Activated T-helper 2 cell treated with anti-CD3 and anti-CD28 coated beads, Interferon-gamma antibody, Interleukin-2, Interleukin-4, amounts not matched to agents 10 μg/mL and 5 μg/mL and 100 μg/mL, durations not matched to agents 14 hours and 24 hours and 36 hours (primary cell): Measurements from ENCODE around the gene MSH3. TPM values are rescaled to one million over a fixed set of nuclear protein-coding genes. Genes with fewer than 3 reads are reported as not detected.

Experiments used
- DNase-seq: peaks from one replicate; pipeline ENCODE4 v3.0.0; 2021; ENCODE audit warnings: low spot score
- H3K27ac Mint-ChIP-seq: one replicate; pipeline ENCODE4 v1.8.0; 2021; ENCODE audit warnings: mixed read lengths
- H3K27me3 Mint-ChIP-seq: one replicate; pipeline ENCODE4 v1.8.0; 2021; ENCODE audit warnings: low read depth, mixed read lengths
- H3K36me3 Mint-ChIP-seq: one replicate; pipeline ENCODE4 v1.8.0; 2021; ENCODE audit warnings: low read depth, mixed read lengths
- H3K4me1 Mint-ChIP-seq: one replicate; pipeline ENCODE4 v1.8.0; 2021; ENCODE audit warnings: low read depth, mixed read lengths
- H3K4me3 Mint-ChIP-seq: one replicate; pipeline ENCODE4 v1.8.0; 2021; ENCODE audit warnings: low read depth, mild to moderate bottlenecking, moderate library complexity, mixed read lengths
- H3K9me3 Mint-ChIP-seq: one replicate; pipeline ENCODE4 v1.8.0; 2021; ENCODE audit warnings: mixed read lengths
- intact Hi-C: fragments of 100-400 bp; cut with micrococcal nuclease; formaldehyde crosslinking; loops from one replicate; pipeline ENCODE4 v1.15.1; 2023
- total RNA-seq: library from RNA; stranded (reverse); gene quantifications from 2 replicates; pipeline ENCODE4 v1.2.3, GENCODE V29; 2022

Gene MSH3
- total RNA-seq, result 20.6 and 21.2 TPM in 2 replicates

DNA sequence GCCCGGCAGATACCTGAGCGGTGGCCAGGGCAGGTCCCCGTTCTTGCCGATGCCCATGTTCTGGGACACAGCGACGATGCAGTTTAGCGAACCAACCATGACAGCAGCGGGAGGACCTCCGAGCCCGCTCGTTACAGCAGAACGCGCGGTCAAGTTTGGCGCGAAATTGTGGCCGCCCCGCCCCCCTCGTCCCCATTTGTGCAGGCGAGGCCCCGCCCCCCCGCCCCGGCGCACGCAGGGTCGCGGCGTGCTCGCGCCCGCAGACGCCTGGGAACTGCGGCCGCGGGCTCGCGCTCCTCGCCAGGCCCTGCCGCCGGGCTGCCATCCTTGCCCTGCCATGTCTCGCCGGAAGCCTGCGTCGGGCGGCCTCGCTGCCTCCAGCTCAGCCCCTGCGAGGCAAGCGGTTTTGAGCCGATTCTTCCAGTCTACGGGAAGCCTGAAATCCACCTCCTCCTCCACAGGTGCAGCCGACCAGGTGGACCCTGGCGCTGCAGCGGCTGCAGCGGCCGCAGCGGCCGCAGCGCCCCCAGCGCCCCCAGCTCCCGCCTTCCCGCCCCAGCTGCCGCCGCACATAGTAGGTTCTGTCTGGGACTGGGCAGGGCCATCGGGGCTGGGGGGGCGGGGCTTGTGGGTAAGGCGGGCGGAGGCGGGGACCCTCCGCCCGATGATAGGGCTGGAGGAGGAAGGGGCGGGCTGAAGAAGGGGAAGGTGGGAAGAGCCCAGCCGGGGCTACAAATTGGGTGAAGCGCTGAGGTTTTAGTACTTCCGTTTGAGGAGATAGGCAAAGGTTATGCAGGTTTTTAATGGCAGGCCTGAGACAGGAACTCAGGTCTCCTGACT is at the start of gene MSH3, which contains the start of gene DHFR:
Gene MSH3, plus strand, starts transcription at position 262 of the 840 bp plus-strand sequence. Its CDS starts 76 bp downstream, at position 338.
Gene DHFR, minus strand, starts transcription at position 593 of the 840 bp plus-strand sequence. Its CDS starts 494 bp downstream, at position 99.
- peak; percentile 85 for DNase-seq
- Mint-ChIP-seq H3K36me3 (peaks cover 43% of the 10 kb centered on the region), H3K4me1 (peaks cover 20% of the 10 kb centered on the region), H3K9me3 (no peaks in the 10 kb centered on the region), H3K4me3 (peak within 1 kb of the TSS; percentile 88), H3K27me3 (no peaks in the 10 kb centered on the region), H3K27ac (peak within 1 kb of the TSS; percentile 96)
- intact Hi-C loops, result loop anchor here (1.0 to 10.0 kb wide), 4 partner anchors 172 to 1420 kb away; partner anchors contain the start of genes JMY and ZCCHC9

DNA sequence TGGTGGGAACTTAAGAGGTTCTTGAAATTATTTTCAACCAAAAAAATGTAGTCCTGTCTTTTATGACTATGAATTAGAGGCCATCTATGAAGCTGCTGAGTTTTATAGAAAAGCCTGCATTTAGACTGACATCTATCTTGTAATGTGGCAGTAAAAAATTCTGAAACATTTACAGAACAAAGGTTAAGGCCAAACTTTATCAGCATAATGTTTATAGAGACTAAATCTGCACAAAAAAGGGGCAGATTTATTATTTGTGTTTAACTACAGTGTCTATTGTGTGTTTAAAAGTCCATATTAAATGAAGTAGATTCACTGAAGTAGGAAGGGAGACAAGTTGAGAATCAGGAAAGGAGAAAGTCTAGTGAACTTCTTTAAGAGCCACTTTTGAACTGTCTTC is 47.1 kb upstream of the MSH3 start:
- H3K27me3 Mint-ChIP-seq, result no peaks in the 10 kb centered on the region
- H3K9me3 Mint-ChIP-seq, result peaks cover 10% of the 10 kb centered on the region
- H3K36me3 Mint-ChIP-seq, result peaks cover 3% of the 10 kb centered on the region
- no peak overlapping the region for H3K4me3 Mint-ChIP-seq
- no peak overlapping the region for H3K27ac Mint-ChIP-seq
- peaks cover 3% of the 10 kb centered on the region for H3K4me1 Mint-ChIP-seq
- intact Hi-C loops, result no loop called here
- DNase-seq, result no peak

DNA sequence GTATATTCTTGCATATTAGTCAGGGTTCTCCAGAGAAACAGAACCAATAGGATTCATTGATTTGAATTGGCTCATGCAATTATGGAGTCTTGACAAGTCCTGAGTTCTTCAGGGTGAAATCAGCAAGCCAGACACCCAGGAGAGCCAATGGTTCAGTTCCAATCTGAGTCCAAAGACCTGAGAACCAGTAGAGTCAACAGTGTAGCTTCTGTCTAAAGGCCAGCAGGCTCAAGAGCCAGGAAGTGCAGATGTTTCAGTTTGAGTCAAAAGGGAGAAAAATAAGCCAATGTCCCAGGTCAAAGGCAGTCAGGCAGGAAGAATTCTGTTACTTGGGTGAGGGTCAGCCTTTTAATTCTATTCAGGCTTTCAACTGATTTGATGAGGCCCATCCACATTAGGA is 46.6 kb upstream of the MSH3 start:
- Mint-ChIP-seq H3K4me3 (no peak overlapping the region), H3K4me1 (peaks cover 3% of the 10 kb centered on the region), H3K27ac (no peak overlapping the region), H3K27me3 (no peaks in the 10 kb centered on the region), H3K36me3 (peaks cover 3% of the 10 kb centered on the region), H3K9me3 (peaks cover 10% of the 10 kb centered on the region)
- no peak for DNase-seq
- intact Hi-C loops, result no loop called here

DNA sequence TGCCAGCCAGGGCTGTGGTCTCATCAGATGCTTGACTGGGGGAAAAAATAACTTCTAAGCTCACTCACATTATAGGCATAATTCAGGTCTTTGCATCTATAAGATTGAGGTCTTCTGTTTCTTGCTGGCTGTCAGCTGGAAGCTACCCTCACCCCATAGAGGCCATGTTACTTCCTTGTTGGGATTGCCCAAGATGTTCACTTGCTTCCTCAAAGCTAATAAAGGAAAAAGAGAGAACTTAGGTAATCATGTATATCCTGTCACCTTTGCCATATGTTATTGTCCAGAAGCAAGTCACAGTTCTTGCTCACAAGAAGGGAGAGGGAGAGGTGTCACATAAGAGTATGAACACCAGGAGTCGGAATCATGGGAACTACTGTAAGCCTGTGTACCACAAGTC is 45.7 kb upstream of the MSH3 start:
- H3K27me3 Mint-ChIP-seq, result no peaks in the 10 kb centered on the region
- H3K27ac Mint-ChIP-seq, result no peak overlapping the region
- H3K4me1 Mint-ChIP-seq, result peaks cover 3% of the 10 kb centered on the region
- peaks cover 10% of the 10 kb centered on the region for H3K9me3 Mint-ChIP-seq
- H3K36me3 Mint-ChIP-seq, result peaks cover 3% of the 10 kb centered on the region
- H3K4me3 Mint-ChIP-seq, result no peak overlapping the region
- intact Hi-C loops, result no loop called here
- DNase-seq, result no peak

DNA sequence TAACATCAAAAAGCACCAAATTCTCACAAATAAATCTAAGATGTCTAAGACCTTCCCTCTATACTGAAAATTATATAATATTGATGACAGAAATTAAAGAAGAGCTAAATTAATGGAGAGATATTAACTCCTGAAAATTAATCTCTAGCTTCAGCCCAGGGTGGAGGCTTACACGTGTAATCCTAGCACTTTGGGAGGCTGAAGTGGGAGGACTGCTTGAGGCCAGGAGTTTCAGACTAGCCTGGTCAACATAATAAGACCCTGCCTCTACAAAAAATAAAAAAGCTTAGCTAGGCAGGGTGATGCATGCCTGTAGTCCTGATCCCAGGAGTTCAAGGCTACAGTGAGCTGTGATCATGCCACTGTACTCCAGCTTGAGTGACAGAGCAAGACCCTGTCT is 44.8 kb upstream of the MSH3 start:
- Mint-ChIP-seq H3K9me3 (peaks cover 10% of the 10 kb centered on the region), H3K27ac (no peak overlapping the region), H3K4me3 (no peak overlapping the region), H3K36me3 (peaks cover 3% of the 10 kb centered on the region), H3K27me3 (no peaks in the 10 kb centered on the region), H3K4me1 (peaks cover 3% of the 10 kb centered on the region)
- no peak for DNase-seq
- intact Hi-C loops, result no loop called here

DNA sequence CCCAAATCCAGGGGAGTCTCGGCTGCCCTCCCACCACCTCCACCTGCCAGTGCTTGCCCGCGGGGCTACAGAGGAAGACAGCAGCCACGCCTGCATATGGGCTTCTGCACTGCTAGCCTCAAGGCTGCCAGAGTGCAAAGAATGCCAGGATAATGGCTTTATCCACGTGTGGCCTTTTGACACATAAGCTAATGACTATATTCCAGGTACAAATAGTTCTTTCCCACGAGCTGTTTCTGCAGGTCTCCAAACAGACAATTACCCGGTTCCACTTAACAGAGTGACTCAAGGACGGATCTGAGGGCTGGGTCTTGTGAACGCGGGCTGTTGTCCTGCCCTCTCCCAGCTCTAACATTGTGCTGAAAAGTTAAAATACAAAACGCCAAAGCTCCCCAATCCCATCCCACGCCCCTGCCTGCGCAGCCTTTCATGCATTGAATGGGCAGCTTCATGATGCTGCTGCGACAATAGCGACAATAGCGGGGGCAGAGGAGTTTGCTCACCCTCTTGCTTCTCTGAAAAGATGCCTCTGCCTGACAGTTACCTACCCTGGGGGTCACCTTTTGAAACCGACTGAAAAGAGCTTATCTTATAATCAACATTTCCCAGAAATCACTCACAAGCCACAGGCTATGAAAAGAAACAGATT is 39.1 kb upstream of the MSH3 start:
- H3K27me3 Mint-ChIP-seq, result no peaks in the 10 kb centered on the region
- peaks cover 4% of the 10 kb centered on the region for H3K36me3 Mint-ChIP-seq
- DNase-seq, result no peak
- H3K4me1 Mint-ChIP-seq, result peaks cover 6% of the 10 kb centered on the region
- no peaks in the 10 kb centered on the region for H3K9me3 Mint-ChIP-seq
- H3K27ac Mint-ChIP-seq, result no peak overlapping the region
- no peak overlapping the region for H3K4me3 Mint-ChIP-seq
- intact Hi-C loops, result no loop called here

DNA sequence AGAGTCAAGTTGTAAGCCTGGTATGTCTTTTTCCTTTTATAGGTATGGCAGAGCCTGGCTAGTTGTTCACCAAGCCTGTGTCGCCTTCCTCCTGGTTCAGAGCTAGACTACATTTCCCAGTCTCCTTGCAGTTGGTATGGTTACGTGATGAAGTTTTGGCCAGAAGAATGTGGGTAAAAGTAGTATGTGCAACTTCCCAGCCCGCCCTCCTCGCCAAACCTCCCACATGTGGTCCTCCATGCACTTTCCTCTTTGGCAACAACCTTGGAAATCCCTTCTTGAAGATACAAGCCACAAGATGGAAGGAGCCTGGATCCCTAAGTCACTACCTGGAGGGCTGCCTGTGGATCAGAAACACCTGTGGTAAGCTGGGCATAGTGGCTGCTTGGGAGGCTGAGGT is 36.0 kb upstream of the MSH3 start:
- H3K27me3 Mint-ChIP-seq, result no peaks in the 10 kb centered on the region
- H3K4me1 Mint-ChIP-seq, result peaks cover 6% of the 10 kb centered on the region
- peaks cover 16% of the 10 kb centered on the region for H3K36me3 Mint-ChIP-seq
- H3K9me3 Mint-ChIP-seq, result no peaks in the 10 kb centered on the region
- intact Hi-C loops, result no loop called here
- H3K4me3 Mint-ChIP-seq, result no peak overlapping the region
- no peak overlapping the region for H3K27ac Mint-ChIP-seq
- no peak for DNase-seq

DNA sequence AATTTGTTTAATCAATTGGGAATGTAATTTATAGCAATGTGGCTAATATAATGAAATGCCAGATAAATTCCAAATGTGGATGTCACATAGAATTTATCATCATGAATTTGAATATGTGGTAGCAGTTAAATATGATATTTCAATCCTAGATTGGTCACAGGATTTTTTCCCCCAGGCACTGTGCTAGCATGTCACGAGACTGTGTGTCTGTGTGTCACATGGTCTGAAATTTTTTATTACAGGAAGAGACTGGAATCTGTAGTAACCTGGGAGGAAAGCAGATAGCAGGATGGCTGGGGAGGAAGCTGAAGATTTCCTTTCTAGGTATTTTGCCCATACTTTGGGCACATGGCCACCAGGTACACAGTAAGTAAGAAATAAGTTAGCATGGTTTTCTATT is 35.4 kb upstream of the MSH3 start:
- Mint-ChIP-seq H3K9me3 (no peaks in the 10 kb centered on the region), H3K27me3 (no peaks in the 10 kb centered on the region), H3K4me1 (peaks cover 6% of the 10 kb centered on the region), H3K36me3 (peaks cover 16% of the 10 kb centered on the region), H3K4me3 (no peak overlapping the region), H3K27ac (no peak overlapping the region)
- intact Hi-C loops, result no loop called here
- no peak for DNase-seq

DNA sequence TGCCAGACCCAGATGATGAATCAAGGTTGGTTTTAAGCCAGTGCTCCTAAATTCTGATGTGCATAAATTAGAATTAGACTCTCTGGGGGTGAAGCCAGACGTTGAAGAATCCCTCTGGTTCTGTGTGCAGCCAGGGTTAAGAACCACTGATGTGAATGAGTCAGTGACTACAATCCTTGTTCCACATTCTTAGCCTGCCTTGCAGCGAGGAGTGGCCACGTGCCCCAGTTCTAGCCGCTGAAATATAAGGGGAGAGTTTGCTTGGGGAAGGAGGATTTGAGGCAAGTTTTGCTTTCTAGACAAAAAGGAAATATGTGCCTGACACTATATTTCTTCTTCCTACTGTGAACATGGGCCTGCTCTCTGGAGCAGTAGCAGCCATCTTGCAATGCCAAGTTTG is 34.2 kb upstream of the MSH3 start:
- H3K9me3 Mint-ChIP-seq, result no peaks in the 10 kb centered on the region
- H3K4me3 Mint-ChIP-seq, result no peak overlapping the region
- H3K4me1 Mint-ChIP-seq, result peaks cover 6% of the 10 kb centered on the region
- H3K27ac Mint-ChIP-seq, result no peak overlapping the region
- no peaks in the 10 kb centered on the region for H3K27me3 Mint-ChIP-seq
- DNase-seq, result no peak
- H3K36me3 Mint-ChIP-seq, result peaks cover 16% of the 10 kb centered on the region
- intact Hi-C loops, result no loop called here

DNA sequence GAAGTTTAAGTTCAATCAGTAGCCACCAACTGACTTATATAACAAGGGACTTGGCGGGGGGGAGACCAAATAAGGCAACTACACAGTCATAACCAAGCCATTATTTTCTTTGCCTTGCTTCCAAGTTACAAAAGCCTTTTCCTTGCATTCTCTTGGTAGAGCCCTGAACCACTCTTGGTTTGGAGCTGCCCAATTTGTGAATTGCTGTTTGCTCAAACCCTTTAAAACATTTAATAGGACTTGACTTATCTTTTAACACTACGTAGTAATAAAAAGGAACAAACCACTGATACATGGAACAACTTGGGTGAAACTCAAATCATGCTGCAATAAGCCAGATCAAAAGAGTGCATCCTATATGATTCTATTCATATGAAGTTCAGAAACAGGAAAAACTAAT is 31.7 kb upstream of the MSH3 start:
- H3K4me3 Mint-ChIP-seq, result no peak overlapping the region
- intact Hi-C loops, result no loop called here
- no peaks in the 10 kb centered on the region for H3K27me3 Mint-ChIP-seq
- no peak for DNase-seq
- H3K9me3 Mint-ChIP-seq, result no peaks in the 10 kb centered on the region
- no peak overlapping the region for H3K27ac Mint-ChIP-seq
- no peaks in the 10 kb centered on the region for H3K4me1 Mint-ChIP-seq
- peaks cover 16% of the 10 kb centered on the region for H3K36me3 Mint-ChIP-seq

DNA sequence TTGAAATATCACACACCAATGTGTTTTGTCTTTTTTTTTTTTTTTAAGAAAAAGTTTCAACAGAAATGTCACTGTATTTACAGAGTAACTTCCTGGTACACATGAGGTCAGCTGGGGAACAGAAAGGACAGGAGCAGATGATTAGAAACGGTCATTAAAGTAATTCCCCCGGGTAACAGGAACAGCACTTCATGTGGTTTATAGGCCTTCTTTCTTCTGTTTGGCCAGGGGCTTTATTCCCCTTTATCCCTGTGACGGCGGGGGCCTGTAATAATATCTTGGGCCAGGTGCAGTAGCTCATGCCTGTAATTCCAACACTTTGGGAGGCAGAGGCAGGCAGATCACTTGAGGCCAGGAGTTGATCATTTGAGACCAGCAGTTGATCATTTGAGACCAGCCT is 30.5 kb upstream of the MSH3 start:
- H3K4me3 Mint-ChIP-seq, result no peak overlapping the region
- no peaks in the 10 kb centered on the region for H3K27me3 Mint-ChIP-seq
- H3K36me3 Mint-ChIP-seq, result peaks cover 16% of the 10 kb centered on the region
- H3K27ac Mint-ChIP-seq, result no peak overlapping the region
- no peaks in the 10 kb centered on the region for H3K4me1 Mint-ChIP-seq
- intact Hi-C loops, result no loop called here
- no peaks in the 10 kb centered on the region for H3K9me3 Mint-ChIP-seq
- no peak for DNase-seq

DNA sequence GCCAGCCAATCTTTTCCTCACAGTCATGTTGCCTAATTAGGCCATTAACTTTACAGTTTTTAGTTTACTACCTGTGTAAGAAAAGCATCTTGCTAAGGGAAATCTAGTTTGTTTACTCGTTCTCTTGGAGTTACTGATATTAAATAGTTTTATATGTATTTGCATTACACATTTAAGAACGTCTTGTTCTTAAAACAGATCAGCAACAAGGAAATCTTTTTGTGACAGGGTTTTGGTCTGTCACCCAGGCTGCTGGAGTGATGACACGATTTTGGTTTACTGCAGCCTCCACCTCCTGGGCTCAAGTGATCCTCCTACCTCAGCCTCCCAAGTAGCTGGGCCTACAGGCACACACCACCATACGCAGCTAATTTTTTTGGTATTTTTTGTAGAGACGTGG is 29.2 kb upstream of the MSH3 start:
- intact Hi-C loops, result no loop called here
- Mint-ChIP-seq H3K4me3 (no peak overlapping the region), H3K4me1 (no peaks in the 10 kb centered on the region), H3K36me3 (peaks cover 21% of the 10 kb centered on the region), H3K27ac (no peak overlapping the region), H3K9me3 (no peaks in the 10 kb centered on the region), H3K27me3 (no peaks in the 10 kb centered on the region)
- DNase-seq, result no peak

DNA sequence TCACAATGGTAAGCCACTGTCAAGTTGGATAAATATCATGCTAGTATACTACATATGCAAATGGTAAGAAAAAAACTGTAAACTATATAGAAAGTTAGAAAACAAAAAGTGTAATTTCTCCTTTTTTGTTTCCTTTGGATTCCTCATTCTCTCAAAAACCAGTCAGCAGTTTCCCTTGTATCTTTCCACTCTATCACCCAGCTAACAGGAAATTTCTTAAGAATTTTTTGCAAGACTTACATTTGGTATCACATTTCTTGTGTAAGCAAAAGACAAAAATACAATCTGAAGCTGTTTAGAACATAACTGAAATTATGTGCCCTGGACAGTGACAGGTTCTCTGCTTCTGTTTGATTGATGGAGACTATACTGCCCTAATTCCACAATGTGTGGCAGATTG is 25.2 kb upstream of the MSH3 start:
- no peaks in the 10 kb centered on the region for H3K9me3 Mint-ChIP-seq

More for the DNA sequence above, 25.2 kb upstream of the MSH3 start:
- Mint-ChIP-seq H3K27me3 (no peaks in the 10 kb centered on the region), H3K27ac (no peak overlapping the region), H3K36me3 (peaks cover 46% of the 10 kb centered on the region), H3K4me3 (no peak overlapping the region), H3K4me1 (peaks cover 5% of the 10 kb centered on the region)
- DNase-seq, result no peak
- intact Hi-C loops, result no loop called here
